Measurements from ENCODE around the gene B4GALNT3.
A peak's percentile ranks its signal among the peaks of the same experiment; 100 is the strongest.
"Not testable (repeated sequence)": the region's sequence is repeated elsewhere in the genome, so short reads cannot be mapped to it uniquely, and the experiment has no call there.

B4GALNT3 gene

GRCh38 chr12:561391-561705, 101.6 kb downstream of the B4GALNT3 start:
- DNase-seq, result no peak

GRCh38 chr12:561908-562593, 102.3 kb downstream of the B4GALNT3 start:
- no peak for DNase-seq

DNA sequence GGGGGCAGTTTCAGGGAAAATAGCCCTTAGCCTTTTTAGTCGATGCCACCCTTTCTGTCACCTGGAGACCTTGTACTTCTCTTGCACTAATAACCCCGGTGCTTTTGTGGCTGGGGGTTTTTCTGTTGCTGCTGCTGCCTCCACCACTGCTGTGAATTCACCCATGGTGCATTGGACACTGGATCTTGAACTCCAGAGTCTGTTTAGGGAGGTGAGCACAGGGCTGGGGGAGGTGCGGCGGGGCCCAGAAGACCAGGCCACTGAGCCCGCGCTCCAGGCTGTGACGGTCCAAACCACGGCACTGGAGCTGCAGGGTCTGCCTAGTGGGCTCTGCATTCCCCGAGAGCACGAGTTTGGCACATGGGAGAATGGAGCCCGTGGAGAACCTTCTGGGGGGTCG, 102.9 kb downstream of the B4GALNT3 start:
- no peak for DNase-seq

- DNase-seq, result peak; percentile 37 to 45
Measured at GRCh38 chr12:563250-563781, 103.6 kb downstream of the B4GALNT3 start.

- DNase-seq, result no peak
Measured at GRCh38 chr12:563787-564298, 104.1 kb downstream of the B4GALNT3 start.

DNA sequence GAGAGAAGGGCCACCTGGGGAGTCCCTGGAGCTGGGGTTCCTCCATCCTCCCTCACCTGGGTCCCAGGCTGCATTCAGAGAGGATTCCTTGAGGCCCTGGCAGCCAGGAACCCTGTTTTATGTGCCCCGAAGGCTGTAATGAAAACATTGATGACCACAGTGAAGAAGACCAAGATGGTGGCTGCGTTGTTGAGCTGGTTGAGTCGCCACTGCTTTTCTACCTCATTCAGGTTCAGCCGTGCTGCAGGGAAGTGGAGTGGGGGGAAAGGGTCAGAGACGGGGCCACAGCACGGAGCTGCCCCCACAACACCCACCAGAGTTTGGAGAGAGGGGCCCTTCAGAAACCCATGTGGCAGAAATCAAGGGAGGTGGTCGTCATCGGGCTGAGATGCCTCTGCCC, 105.4 kb downstream of the B4GALNT3 start:
- DNase-seq, result no peak

GRCh38 chr12:565589-566105, 105.9 kb downstream of the B4GALNT3 start:
- no peak for DNase-seq

GRCh38 chr12:568486-568885, 108.7 kb downstream of the B4GALNT3 start:
- no peak for DNase-seq

GRCh38 chr12:569091-569676, 109.4 kb downstream of the B4GALNT3 start:
- no peak for DNase-seq

- DNase-seq, result peak; percentile 91 to 92
Measured at GRCh38 chr12:569803-570434, 110.2 kb downstream of the B4GALNT3 start.

- no peak for DNase-seq
Measured at GRCh38 chr12:570435-570920, 110.7 kb downstream of the B4GALNT3 start.

- no peak for DNase-seq
Measured at GRCh38 chr12:570921-571794, 111.4 kb downstream of the B4GALNT3 start.

DNA sequence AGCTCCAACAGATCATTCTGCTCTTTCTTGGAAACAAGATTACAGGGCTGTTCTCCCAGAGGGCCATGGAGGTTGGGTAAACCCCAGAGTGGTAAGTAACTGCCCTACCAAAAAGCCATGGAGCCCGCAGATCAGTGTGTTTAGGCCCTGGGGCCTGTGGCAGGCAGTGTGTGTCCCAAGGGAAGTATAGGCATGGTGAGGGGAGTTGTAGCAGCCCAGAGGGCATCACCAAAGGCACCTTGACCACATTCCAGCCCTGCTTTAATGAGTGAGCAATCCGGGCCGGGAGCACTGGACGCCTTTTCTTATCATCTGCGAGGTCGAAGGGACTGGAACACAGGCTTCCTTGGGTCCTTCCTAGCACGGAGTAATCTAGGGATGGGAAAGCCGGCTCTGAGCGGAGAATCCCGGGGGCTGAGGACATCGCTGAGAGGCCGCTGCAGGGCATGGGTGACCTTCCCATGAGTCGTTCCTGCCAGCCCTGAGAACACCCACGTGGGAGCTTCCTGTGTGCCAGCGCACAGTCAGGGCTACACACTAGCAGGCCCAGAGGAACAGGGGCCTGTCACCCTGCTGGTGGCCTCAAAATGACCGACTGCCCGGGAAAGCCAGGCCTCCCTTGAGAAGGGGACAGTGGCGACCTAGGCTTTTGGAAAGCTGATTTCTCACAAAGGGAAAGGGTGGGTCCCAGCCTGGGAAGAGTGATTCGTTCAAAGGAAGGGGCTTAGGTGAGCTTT, 112.2 kb downstream of the B4GALNT3 start:
- no peak for DNase-seq

- no peak for DNase-seq
Measured at GRCh38 chr12:572532-572899, 112.8 kb downstream of the B4GALNT3 start.

DNA sequence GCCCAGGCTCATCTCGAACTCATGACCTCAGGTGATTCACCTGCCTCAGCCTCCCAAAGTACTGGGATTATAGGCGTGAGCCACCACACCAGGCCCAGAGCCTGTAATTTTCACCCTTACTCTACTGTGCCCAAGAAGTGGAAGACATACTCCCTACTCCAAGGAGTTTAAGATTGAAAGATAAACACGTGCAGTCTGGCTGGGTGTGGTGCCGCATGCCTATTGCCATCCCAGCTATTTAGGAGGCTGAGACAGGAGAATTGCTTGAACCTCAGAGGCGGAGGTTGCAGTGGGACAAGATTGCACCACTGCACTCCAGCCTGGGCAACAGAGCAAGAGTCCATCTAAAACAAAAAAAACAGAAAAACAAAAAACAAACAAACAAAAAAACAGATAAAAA, 113.5 kb downstream of the B4GALNT3 start:
- DNase-seq, result no peak

- no peak for DNase-seq
Measured at GRCh38 chr12:574475-575128, 114.9 kb downstream of the B4GALNT3 start.

- DNase-seq, result no peak
Measured at GRCh38 chr12:575129-575502, 115.4 kb downstream of the B4GALNT3 start.

DNA sequence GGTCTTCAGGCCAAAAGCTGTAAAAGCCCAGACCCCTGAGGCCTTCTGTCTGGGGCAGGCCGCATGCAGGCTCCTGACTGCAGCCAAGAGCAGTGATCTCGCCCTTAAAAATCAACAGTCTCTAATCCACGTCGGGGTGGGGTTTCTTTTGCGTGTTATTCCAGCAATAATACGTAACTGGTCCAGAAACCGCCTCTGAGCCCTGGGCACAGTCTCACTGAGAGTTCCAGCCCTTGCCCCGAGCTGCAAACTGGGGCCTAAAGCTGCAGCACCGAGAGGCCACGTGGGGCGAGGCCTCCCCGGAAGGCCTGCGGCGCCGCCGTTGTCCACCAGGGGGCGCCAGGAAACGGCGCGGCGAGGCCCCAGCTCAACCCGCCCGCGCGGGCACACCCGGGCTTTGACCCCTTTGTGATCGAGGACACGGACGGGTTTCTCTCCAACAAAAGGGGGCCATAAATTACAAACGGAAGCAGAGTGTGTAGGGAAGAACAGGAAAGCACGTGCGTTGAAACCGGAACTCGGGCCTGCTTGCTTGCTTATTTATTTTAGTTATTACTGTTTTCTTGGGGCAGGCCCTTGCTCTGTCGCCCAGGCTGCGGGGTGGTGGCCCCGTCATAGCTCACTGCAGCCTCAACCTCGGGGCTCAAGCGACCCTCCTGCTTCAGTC, 116.3 kb downstream of the B4GALNT3 start:
- DNase-seq, result peak; percentile 89 to 90

- no peak for DNase-seq
Measured at GRCh38 chr12:576615-577110, 116.9 kb downstream of the B4GALNT3 start.

- not testable (repeated sequence) for DNase-seq
Measured at GRCh38 chr12:577994-578747, 118.4 kb downstream of the B4GALNT3 start.

All from stimulated activated CD4-positive, alpha-beta T cell treated with anti-CD3 and anti-CD28 coated beads, Interleukin-2, amount 100 ng/mL, for 24 hours (primary cell).